Measurements from ENCODE around the gene ATXN3L.

The ATXN3L gene

DNA sequence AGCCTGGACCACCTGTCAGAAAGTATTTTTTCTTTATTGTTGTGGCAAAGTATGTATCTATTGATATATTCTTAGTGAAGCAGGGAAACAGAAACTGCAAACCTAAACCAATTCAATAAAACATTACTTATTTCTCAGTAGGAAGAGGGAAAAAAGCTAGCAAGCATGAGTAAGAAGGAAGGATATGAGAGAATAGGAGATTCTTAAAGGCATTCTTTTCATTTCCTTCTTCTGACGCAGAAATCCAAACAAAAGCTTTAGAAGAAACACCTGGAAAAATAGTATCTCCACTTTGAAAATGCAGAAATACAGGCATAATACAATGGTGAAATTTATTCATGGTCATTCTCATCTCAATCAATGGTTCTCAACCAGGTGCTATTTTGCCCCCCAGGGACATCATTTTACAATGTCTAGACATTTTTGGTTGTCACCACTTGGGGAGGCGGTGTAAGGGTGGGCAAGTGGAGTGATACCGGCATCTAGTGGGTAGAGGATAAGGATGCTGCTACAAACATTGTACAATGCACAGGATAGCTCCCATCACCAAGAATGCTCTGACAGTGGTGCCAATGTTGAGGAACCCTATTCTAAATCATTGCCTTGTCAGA lies 21.7 kb upstream of the ATXN3L start:
- Histone ChIP-seq H3K9me3 (ENCODE audit: severe bottlenecking) (peaks cover 7% of the 10 kb centered on the region), H3K27me3 (ENCODE audit: insufficient read depth, low read depth, severe bottlenecking) (no peaks in the 10 kb centered on the region), H3K36me3 (no peaks in the 10 kb centered on the region), H3K4me3 (ENCODE audit: low read depth, low read length) (no peak overlapping the region), H3K27ac (no peak overlapping the region)
- no peak for DNase-seq
- TF ChIP-seq, protein P1, sequence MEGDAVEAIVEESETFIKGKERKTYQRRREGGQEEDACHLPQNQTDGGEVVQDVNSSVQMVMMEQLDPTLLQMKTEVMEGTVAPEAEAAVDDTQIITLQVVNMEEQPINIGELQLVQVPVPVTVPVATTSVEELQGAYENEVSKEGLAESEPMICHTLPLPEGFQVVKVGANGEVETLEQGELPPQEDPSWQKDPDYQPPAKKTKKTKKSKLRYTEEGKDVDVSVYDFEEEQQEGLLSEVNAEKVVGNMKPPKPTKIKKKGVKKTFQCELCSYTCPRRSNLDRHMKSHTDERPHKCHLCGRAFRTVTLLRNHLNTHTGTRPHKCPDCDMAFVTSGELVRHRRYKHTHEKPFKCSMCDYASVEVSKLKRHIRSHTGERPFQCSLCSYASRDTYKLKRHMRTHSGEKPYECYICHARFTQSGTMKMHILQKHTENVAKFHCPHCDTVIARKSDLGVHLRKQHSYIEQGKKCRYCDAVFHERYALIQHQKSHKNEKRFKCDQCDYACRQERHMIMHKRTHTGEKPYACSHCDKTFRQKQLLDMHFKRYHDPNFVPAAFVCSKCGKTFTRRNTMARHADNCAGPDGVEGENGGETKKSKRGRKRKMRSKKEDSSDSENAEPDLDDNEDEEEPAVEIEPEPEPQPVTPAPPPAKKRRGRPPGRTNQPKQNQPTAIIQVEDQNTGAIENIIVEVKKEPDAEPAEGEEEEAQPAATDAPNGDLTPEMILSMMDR (IDR thresholded peaks at IDR 0.05; ENCODE audit: low read depth, low read length): no peak

DNA sequence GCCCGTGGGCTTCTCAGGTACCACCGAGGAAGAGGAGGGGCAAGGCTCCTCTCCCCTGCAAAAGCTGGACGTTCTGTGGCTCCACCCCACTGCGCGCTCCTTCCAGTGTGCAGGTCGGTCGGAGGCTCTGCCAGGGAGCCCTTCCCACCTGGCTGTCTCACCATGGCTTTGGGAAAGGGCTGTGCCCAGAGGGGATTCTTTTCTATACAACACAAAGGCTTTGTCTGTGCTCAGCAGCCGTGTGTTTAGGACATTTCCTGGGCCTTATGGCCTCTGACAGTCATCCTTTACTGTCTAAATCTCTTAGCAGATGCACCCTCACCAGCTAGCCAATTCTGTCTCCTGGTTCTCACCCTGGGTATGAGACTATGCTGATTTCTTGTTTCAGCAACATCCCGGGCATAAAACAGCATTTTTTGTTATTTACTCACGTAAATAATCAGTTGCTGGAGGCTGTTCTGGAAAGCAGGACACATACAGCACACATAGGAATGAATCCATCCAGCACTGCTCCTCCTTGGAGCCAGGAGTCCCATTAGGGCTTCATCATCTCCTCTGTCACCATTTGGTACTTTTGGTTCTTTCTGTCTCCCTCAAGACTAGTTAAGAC lies 20.4 kb upstream of the ATXN3L start:
- Histone ChIP-seq H3K9me3 (ENCODE audit: severe bottlenecking) (peaks cover 8% of the 10 kb centered on the region), H3K27me3 (ENCODE audit: insufficient read depth, low read depth, severe bottlenecking) (no peaks in the 10 kb centered on the region), H3K4me3 (ENCODE audit: low read depth, low read length) (no peak overlapping the region), H3K27ac (no peak overlapping the region), H3K36me3 (no peaks in the 10 kb centered on the region)
- no peak for DNase-seq
- TF ChIP-seq, protein P1 (IDR thresholded peaks at IDR 0.05; ENCODE audit: low read depth, low read length): no peak

DNA sequence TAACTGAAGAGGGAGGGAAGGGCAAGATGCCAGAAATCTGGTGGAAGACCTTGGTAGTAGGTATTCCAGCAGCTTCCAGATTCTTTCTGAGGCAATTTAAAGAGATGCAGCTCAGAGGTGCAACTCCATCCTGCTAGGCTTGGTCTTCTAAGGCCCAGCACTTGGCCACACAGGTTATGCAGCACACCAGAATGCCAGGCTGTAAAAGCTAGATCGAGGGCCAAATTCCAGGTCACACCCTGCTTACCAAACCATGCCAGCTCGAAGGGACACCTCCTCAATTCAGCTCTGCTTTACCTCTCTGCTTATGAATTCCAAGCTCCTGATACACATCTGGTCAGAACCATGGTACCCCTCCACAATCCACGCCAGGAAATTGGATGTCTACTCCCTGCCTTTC lies 19.8 kb upstream of the ATXN3L start:
- Histone ChIP-seq H3K9me3 (ENCODE audit: severe bottlenecking) (peaks cover 5% of the 10 kb centered on the region), H3K27me3 (ENCODE audit: insufficient read depth, low read depth, severe bottlenecking) (no peaks in the 10 kb centered on the region), H3K4me3 (ENCODE audit: low read depth, low read length) (no peak overlapping the region), H3K27ac (no peak overlapping the region), H3K36me3 (no peaks in the 10 kb centered on the region)
- no peak for DNase-seq
- TF ChIP-seq, protein P1 (IDR thresholded peaks at IDR 0.05; ENCODE audit: low read depth, low read length): no peak

DNA sequence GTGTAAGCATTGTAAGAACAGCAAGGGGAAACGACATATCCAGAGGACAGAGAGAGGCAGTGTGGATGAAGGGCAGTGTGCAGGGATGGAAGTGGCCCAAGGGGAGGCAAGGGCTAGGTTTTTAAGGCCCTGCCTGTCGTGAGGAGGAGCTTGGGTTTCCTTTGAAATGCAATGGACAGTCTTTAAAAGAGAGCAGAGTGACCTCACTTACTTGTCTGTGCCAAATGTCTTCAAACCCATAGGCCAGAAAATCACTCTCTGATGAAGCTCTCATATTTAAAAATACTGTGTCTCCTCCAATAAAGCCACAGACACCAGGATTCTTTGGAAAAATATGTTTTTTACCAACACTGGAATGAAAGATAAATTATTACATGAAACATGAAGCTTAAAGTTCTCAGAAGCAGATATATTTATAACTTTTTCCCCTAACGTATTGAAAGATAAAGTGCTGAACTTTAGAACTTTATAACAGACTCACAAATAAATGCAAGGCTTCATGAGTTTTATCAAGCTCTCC lies 19.2 kb upstream of the ATXN3L start:
- TF ChIP-seq, protein P1 (IDR thresholded peaks at IDR 0.05; ENCODE audit: low read depth, low read length): no peak

DNA sequence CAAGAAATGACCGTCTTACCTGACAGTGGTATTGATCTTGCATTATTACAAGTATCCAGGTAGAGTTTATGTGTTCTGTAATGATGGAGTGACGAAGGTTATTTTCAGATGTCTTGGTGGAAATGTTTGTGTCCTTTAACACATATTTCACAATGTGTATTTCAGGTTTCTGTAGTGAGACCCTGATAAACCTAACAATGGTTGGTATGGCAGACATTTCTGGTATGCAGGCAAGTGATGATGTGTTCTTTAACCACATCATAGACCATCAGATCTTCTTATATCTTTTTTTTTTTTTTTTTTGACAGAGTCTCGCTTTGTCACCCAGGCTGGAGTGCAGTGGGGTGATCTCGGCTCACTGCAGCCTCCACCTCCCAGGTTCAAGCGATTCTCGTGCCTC lies 14.6 kb upstream of the ATXN3L start:
- no peaks in the 10 kb centered on the region for H3K36me3 ChIP-seq
- DNase-seq: no peak
- no peak overlapping the region for H3K27ac ChIP-seq
- no peak overlapping the region for H3K4me3 ChIP-seq (ENCODE audit: low read depth, low read length)
- peaks cover 7% of the 10 kb centered on the region for H3K9me3 ChIP-seq (ENCODE audit: severe bottlenecking)
- TF ChIP-seq, protein P1 (IDR thresholded peaks at IDR 0.05; ENCODE audit: low read depth, low read length): no peak
- no peaks in the 10 kb centered on the region for H3K27me3 ChIP-seq (ENCODE audit: insufficient read depth, low read depth, severe bottlenecking)

More for the DNA sequence above, 19.2 kb upstream of the ATXN3L start:
- Histone ChIP-seq H3K27me3 (ENCODE audit: insufficient read depth, low read depth, severe bottlenecking) (no peaks in the 10 kb centered on the region), H3K36me3 (no peaks in the 10 kb centered on the region), H3K27ac (no peak overlapping the region), H3K9me3 (ENCODE audit: severe bottlenecking) (peaks cover 5% of the 10 kb centered on the region), H3K4me3 (ENCODE audit: low read depth, low read length) (no peak overlapping the region)
- DNase-seq: no peak

All from WERI-Rb-1 (cell line).